HepG2 (cell line): Measurements from ENCODE around the gene MALRD1. TPM values are rescaled to one million over a fixed set of nuclear protein-coding genes. Genes with fewer than 3 reads are reported as not detected.

ENCODE experiments used
- ATAC-seq: fragments of 200-7000 bp; cut with Tn5 transposase; 3 replicates; pipeline ENCODE4 v1.9.1; 2020; ENCODE audit warnings: mild to moderate bottlenecking, moderate library complexity
- BruUV-seq: library from RNA; stranded (reverse); fragments of 400-500 nt; replicated peaks from 2 replicates; lab custom pipeline; 2021; lab: Mats Ljungman, UMichigan
- CTCF ChIA-PET: fragments of 300-600 bp; formaldehyde crosslinking; extraction: SDS; loops from one replicate; lab custom pipeline; 2021; ENCODE audit warnings: low total read pairs, inconsistent platforms, low intra/inter-chr PET ratio; lab: Yijun Ruan, JAX
- POLR2A ChIA-PET: fragments of 350-600 bp; sonication (Branson Sonifier 250); formaldehyde crosslinking; loops from one replicate; lab custom pipeline; 2020; ENCODE audit warnings: antibody characterized with exemption, inconsistent platforms; lab: Yijun Ruan, JAX
- DNase-seq: peaks from one replicate; pipeline ENCODE4 v3.0.0-alpha.2; 2015; ENCODE audit warnings: low spot score
- FAIRE-seq: peaks from 3 replicates; lab custom pipeline; 2011; peaks lifted over from hg19 to GRCh38; lab: Jason Lieb, UNC
- H2AFZ ChIP-seq: one replicate; pipeline ENCODE4 v1.6.1; 2011; ENCODE audit warnings: low read length, inconsistent platforms
- H3K27ac ChIP-seq: fragments of 300-600 bp; 3 replicates; pipeline ENCODE4 v1.8.0; 2011; ENCODE audit warnings: mixed run types, mild to moderate bottlenecking, mixed read lengths, low read length, inconsistent platforms; ENCODE audit not compliant: insufficient read depth; ENCODE audit errors: extremely low read length
- H3K27me3 ChIP-seq, 2 experiments: fragments of 200-600 bp in 1 of 2; 2 replicates in 1 of 2; 3 replicates in 1 of 2; pipeline versions ENCODE4 v1.6.0 to v1.8.0; 2011; ENCODE audit warnings: low read length in 2 of 2, mild to moderate bottlenecking in 2 of 2, moderate library complexity in 2 of 2, inconsistent platforms in 1 of 2; ENCODE audit not compliant: insufficient read depth in 2 of 2, control insufficient read depth in 1 of 2
- H3K36me3 ChIP-seq, 2 experiments: fragments of 200-600 bp in 1 of 2; replicated peaks in 1 of 2; 2 replicates in 1 of 2; 3 replicates in 1 of 2; pipeline versions ENCODE4 v1.5.1 to v1.8.0; 2011; ENCODE audit warnings: low read length in 2 of 2, inconsistent platforms in 1 of 2; ENCODE audit not compliant: insufficient read depth in 2 of 2, control insufficient read depth in 1 of 2
- H3K4me1 ChIP-seq: 2 replicates; pipeline ENCODE4 v1.5.1; 2012; ENCODE audit warnings: low read length, inconsistent platforms; ENCODE audit not compliant: insufficient read depth
- H3K4me2 ChIP-seq: 2 replicates; pipeline ENCODE4 v1.6.0; 2011; ENCODE audit warnings: low read depth, low read length, inconsistent platforms
- H3K4me3 ChIP-seq, 3 experiments: fragments of 200-600 bp in 1 of 3; sonication (generic), shearing (Covaris generic) in 1 of 3; replicated peaks in 1 of 3; 2 replicates each; pipeline ENCODE4 v1.5.1; 2011 to 2016; ENCODE audit warnings: low read length in 3 of 3, inconsistent platforms in 2 of 3, low read depth in 2 of 3, mild to moderate bottlenecking in 2 of 3, control low read depth in 1 of 3, mixed read lengths in 1 of 3; ENCODE audit not compliant: insufficient read depth in 1 of 3
- H3K79me2 ChIP-seq: one replicate; pipeline ENCODE4 v1.6.1; 2011; ENCODE audit warnings: low read length, inconsistent platforms; ENCODE audit not compliant: insufficient read depth
- H3K9ac ChIP-seq: 2 replicates; pipeline ENCODE4 v1.6.0; 2011; ENCODE audit warnings: mild to moderate bottlenecking, low read depth, low read length, inconsistent platforms; ENCODE audit not compliant: insufficient read depth
- H3K9me3 ChIP-seq: 2 replicates; pipeline ENCODE4 v1.5.1; 2012; ENCODE audit warnings: mild to moderate bottlenecking, low read length
- H4K20me1 ChIP-seq: 2 replicates; pipeline ENCODE4 v1.6.0; 2011; ENCODE audit warnings: inconsistent platforms, mild to moderate bottlenecking, low read length, moderate library complexity; ENCODE audit not compliant: insufficient read depth
- CEBPB ChIP-seq: IDR thresholded peaks from 2 replicates; pipeline ENCODE4 v1.6.1; 2011; ENCODE audit warnings: low read depth, low read length, improper control_type of control experiment, borderline replicate concordance
- EEA1 ChIP-seq: sonication (generic); formaldehyde crosslinking; IDR thresholded peaks from 2 replicates; pipeline ENCODE4 v1.5.1; 2020; ENCODE audit warnings: mild to moderate bottlenecking, missing genetic modification reagents, borderline replicate concordance
- KDM3A ChIP-seq: IDR thresholded peaks from 2 replicates; pipeline ENCODE4 v1.6.1; 2018; ENCODE audit warnings: low read depth, missing compliant biosample characterization
- NBN ChIP-seq: fragments of 450-650 bp; conservative IDR thresholded peaks from 2 replicates; pipeline ENCODE4 v1.6.1; 2017
- PHF20 ChIP-seq: sonication (generic); formaldehyde crosslinking; IDR thresholded peaks from 2 replicates; pipeline ENCODE4 v1.5.0; 2020; ENCODE audit warnings: mild to moderate bottlenecking, missing genetic modification reagents
- RBM39 ChIP-seq: fragments of 200-400 bp; formaldehyde crosslinking; IDR thresholded peaks from one replicate; pipeline ENCODE4 v1.6.1; 2018; ENCODE audit warnings: antibody characterized with exemption, mild to moderate bottlenecking, low read depth, low read length; ENCODE audit not compliant: poor library complexity, severe bottlenecking
- SMARCC2 ChIP-seq: fragments of 450-650 bp; IDR thresholded peaks from 2 replicates; pipeline ENCODE4 v1.6.1; 2017; ENCODE audit warnings: antibody characterized with exemption, mild to moderate bottlenecking
- SNAPC2 ChIP-seq: sonication (generic); formaldehyde crosslinking; IDR thresholded peaks from 2 replicates; pipeline ENCODE4 v1.8.1; 2022; ENCODE audit warnings: mild to moderate bottlenecking, missing genetic modification reagents
- SRY ChIP-seq: sonication (generic); formaldehyde crosslinking; IDR thresholded peaks from 2 replicates; pipeline ENCODE4 v1.8.0; 2022; ENCODE audit warnings: mild to moderate bottlenecking, missing genetic modification reagents
- ZNF274 ChIP-seq: sonication (generic); formaldehyde crosslinking; IDR thresholded peaks from 2 replicates; pipeline ENCODE4 v1.5.1; 2020; ENCODE audit warnings: mild to moderate bottlenecking, missing genetic modification reagents
- ZNF414 ChIP-seq: sonication (generic); formaldehyde crosslinking; IDR thresholded peaks from 2 replicates; pipeline ENCODE4 v1.5.0; 2020; ENCODE audit warnings: missing genetic modification reagents
- ZNF44 ChIP-seq: sonication (generic); formaldehyde crosslinking; IDR thresholded peaks from 2 replicates; pipeline ENCODE4 v1.5.1; 2020; ENCODE audit warnings: mild to moderate bottlenecking, missing genetic modification reagents
- ZNF839 ChIP-seq: sonication (generic); formaldehyde crosslinking; IDR thresholded peaks from 2 replicates; pipeline ENCODE4 v1.4.0; 2020; ENCODE audit warnings: missing genetic modification reagents, mild to moderate bottlenecking, borderline replicate concordance
- WGBS: methylation state at CpG from one replicate; pipeline ENCODE4 v1.1.6; 2017; ENCODE audit warnings: low lambda C conversion rate; 5-methylcytosine and 5-hydroxymethylcytosine counted together
- in situ Hi-C: cut with HindIII; loops from 2 replicates; pipeline ENCODE4 v1.10.0; 2017; ENCODE audit warnings: low pct_unique_long_range_greater_than_20kb; ENCODE audit not compliant: extremely low pct_ligation_motif_present
- intact Hi-C: fragments of 100-400 bp; cut with micrococcal nuclease; formaldehyde crosslinking; loops from one replicate; pipeline ENCODE4 v1.10.0; 2022; ENCODE audit not compliant: unreplicated experiment
- polyA plus RNA-seq, 8 experiments: library from polyadenylated mRNA; depleted of rRNA in 3 of 8; stranded (reverse) in 7 of 8; unstranded in 1 of 8; fragments of >200 nt; fragmentation: Illumina TruSeq in 4 of 8; extraction: Trizol in 4 of 8; gene quantifications; 2 replicates each; pipeline versions ENCODE4 v1.2.1 to v1.2.3, GENCODE V29; 2011 to 2016; ENCODE audit warnings: low read depth in 4 of 8, missing spikeins in 1 of 8, mixed read lengths in 1 of 8; ENCODE audit not compliant: insufficient read depth in 1 of 8
- total RNA-seq, 5 experiments: library from RNA; depleted of rRNA; stranded (reverse); fragments of >200 nt; fragmentation: Illumina TruSeq; extraction: Trizol; gene quantifications; 2 replicates each; pipeline ENCODE4 v1.2.3, GENCODE V29; 2016; ENCODE audit warnings: low read depth in 1 of 5

Gene MALRD1
- total and polyA plus RNA-seq, 2 of the 13 experiments (the other 11 are each of a cell fraction or from before 2014, with no cell fraction given), result 5.7 to 15.4 TPM

GRCh38 chr10:19728376-19728775, 679.8 kb downstream of the MALRD1 start:
- FAIRE-seq (no peak), ATAC-seq (no peak), DNase-seq (no peak)
- H3K36me3 ChIP-seq, result no peaks in the 10 kb centered on the region
- WGBS, result 29% methylated on average over 2 of the region's 2 CpGs
- no TSS peak for BruUV-seq
- no peaks in the 10 kb centered on the region for H3K27me3 ChIP-seq
- H2AFZ ChIP-seq, result no peak overlapping the region
- ChIA-PET CTCF (no interaction called here), POLR2A (no interaction called here)
- intact Hi-C loops, result no loop called here
- H3K79me2 ChIP-seq, result no peaks in the 10 kb centered on the region
- no peak overlapping the region for H3K4me2 ChIP-seq
- no peak overlapping the region for H3K9ac ChIP-seq
- in situ Hi-C loops, result no loop called here
- no peak overlapping the region for H3K4me3 ChIP-seq
- no peak overlapping the region for H3K27ac ChIP-seq
- no peaks in the 10 kb centered on the region for H3K4me1 ChIP-seq
- H4K20me1 ChIP-seq, result no peaks in the 10 kb centered on the region
- TF ChIP-seq KDM3A (CRISPR knock-in tag), result no peak
- no peak for TF ChIP-seq CEBPB
- no peak for TF ChIP-seq ZNF414 (CRISPR knock-in tag)
- TF ChIP-seq SNAPC2 (CRISPR knock-in tag), result no peak
- TF ChIP-seq ZNF44 (CRISPR knock-in tag), result no peak
- TF ChIP-seq NBN, result no peak
- no peaks in the 10 kb centered on the region for H3K9me3 ChIP-seq

GRCh38 chr10:19728964-19729363, 680.4 kb downstream of the MALRD1 start:
- H3K9ac ChIP-seq, result no peak overlapping the region
- no peak for ATAC-seq

More at GRCh38 chr10:19728964-19729363, 680.4 kb downstream of the MALRD1 start:
- Histone ChIP-seq H3K79me2 (no peaks in the 10 kb centered on the region), H2AFZ (no peak overlapping the region), H4K20me1 (no peaks in the 10 kb centered on the region), H3K27me3 (no peaks in the 10 kb centered on the region), H3K4me2 (no peak overlapping the region), H3K4me3 (no peak overlapping the region), H3K27ac (no peak overlapping the region), H3K36me3 (no peaks in the 10 kb centered on the region), H3K9me3 (no peaks in the 10 kb centered on the region), H3K4me1 (no peaks in the 10 kb centered on the region)
- no TSS peak for BruUV-seq
- no peak for TF ChIP-seq EEA1
- no peak for TF ChIP-seq ZNF839 (CRISPR knock-in tag)
- no peak for TF ChIP-seq PHF20
- no peak for TF ChIP-seq SRY (CRISPR knock-in tag)
- no peak for TF ChIP-seq SMARCC2
- TF ChIP-seq RBM39, result no peak
- no peak for TF ChIP-seq ZNF274 (CRISPR knock-in tag)
- FAIRE-seq (no peak), DNase-seq (no peak)
- ChIA-PET CTCF (no interaction called here), POLR2A (no interaction called here)
- intact Hi-C loops, result no loop called here
- in situ Hi-C loops, result no loop called here
- 65% methylated on average over 2 of the region's 2 CpGs for WGBS
